Vagina (tissue), 2 donors: ENCODE results near the gene OR5J2. TPM values are rescaled to one million over a fixed set of nuclear protein-coding genes. Genes with fewer than 3 reads are reported as not detected.
"Not testable (repeated sequence)": the region's sequence is repeated elsewhere in the genome, so short reads cannot be mapped to it uniquely, and the experiment has no call there.

Experiments
- DNase-seq, 2 donors: peaks; one replicate each; pipeline ENCODE4 v3.0.0-alpha.2; 2017; ENCODE audit errors: extremely low spot score in 2 of 2
- H3K27ac ChIP-seq: fragments of 200-600 bp; sonication (generic); one replicate; pipeline ENCODE4 v1.5.1; 2019
- H3K27me3 ChIP-seq: fragments of 200-600 bp; sonication (generic); one replicate; pipeline ENCODE4 v1.5.1; 2019
- H3K36me3 ChIP-seq, 2 donors: fragments of 200-600 bp; sonication (generic); one replicate each; pipeline ENCODE4 v1.5.1; 2017 to 2019
- H3K4me1 ChIP-seq: fragments of 200-600 bp; sonication (generic); one replicate; pipeline ENCODE4 v1.5.1; 2019
- H3K4me3 ChIP-seq, 2 donors: fragments of 200-600 bp; sonication (generic); 1 replicate in 1 of 2; 2 replicates in 1 of 2; pipeline ENCODE4 v1.5.1; 2016 to 2019
- H3K9me3 ChIP-seq: fragments of 200-600 bp; sonication (generic); one replicate; pipeline ENCODE4 v1.5.1; 2019
- CTCF ChIP-seq, 3 experiments: fragments of 450-650 bp in 2 of 3; fragments of 200-600 bp in 1 of 3; sonication (generic) in 1 of 3; IDR thresholded peaks; one replicate each; pipeline ENCODE4 v1.5.1; 2017 to 2019; ENCODE audit warnings: antibody characterized with exemption in 3 of 3, mild to moderate bottlenecking in 2 of 3, moderate library complexity in 2 of 3
- POLR2A ChIP-seq, 2 donors: fragments of 450-650 bp; IDR thresholded peaks; one replicate each; pipeline ENCODE4 v1.6.1; 2017; ENCODE audit warnings: antibody characterized with exemption in 2 of 2, mild to moderate bottlenecking in 2 of 2, moderate library complexity in 2 of 2
- POLR2AphosphoS5 ChIP-seq, 2 donors: sonication (generic); formaldehyde crosslinking; IDR thresholded peaks; one replicate each; pipeline ENCODE4 v1.9.0; 2017; ENCODE audit warnings: antibody characterized with exemption in 2 of 2, mild to moderate bottlenecking in 2 of 2, low read depth in 1 of 2; ENCODE audit not compliant: insufficient read depth in 1 of 2
- intact Hi-C: fragments of 100-400 bp; cut with DNase I; formaldehyde crosslinking; loops from one replicate; pipeline ENCODE4 v1.15.1; 2023
- total RNA-seq: library from RNA; depleted of rRNA; stranded (reverse); fragments of >200 nt; gene quantifications from one replicate; pipeline ENCODE4 v1.2.3, GENCODE V29; 2016

OR5J2 gene
- total RNA-seq: not detected

GRCh38 chr11:56176318-56176717 lies at the start of gene OR5J2:
Gene OR5J2, plus strand, starts transcription at chr11:56176618. Its CDS starts 0 bp downstream, at chr11:56176618.
- H3K27ac ChIP-seq: no peak within 1 kb of the TSS
- intact Hi-C loops: no loop called here
- no peaks in the 10 kb centered on the region for H3K27me3 ChIP-seq
- no peak within 1 kb of the TSS for H3K4me3 ChIP-seq
- no peaks in the 10 kb centered on the region for H3K36me3 ChIP-seq
- H3K4me1 ChIP-seq: no peaks in the 10 kb centered on the region
- no peak for TF ChIP-seq POLR2A (IDR thresholded peaks at IDR 0.05)
- no peak for TF ChIP-seq CTCF (IDR thresholded peaks at IDR 0.05)
- no peak for TF ChIP-seq POLR2AphosphoS5 (IDR thresholded peaks at IDR 0.05; ENCODE audit: insufficient read depth in 1 of 2, low read depth in 1 of 2)
- no peaks in the 10 kb centered on the region for H3K9me3 ChIP-seq
- no peak for DNase-seq

- H3K9me3 ChIP-seq: no peaks in the 10 kb centered on the region
- DNase-seq: no peak
- no peak within 1 kb of the TSS for H3K4me3 ChIP-seq
- no peaks in the 10 kb centered on the region for H3K36me3 ChIP-seq
- intact Hi-C loops: no loop called here
- no peaks in the 10 kb centered on the region for H3K27me3 ChIP-seq
- TF ChIP-seq CTCF (IDR thresholded peaks at IDR 0.05) (no peak), POLR2A (IDR thresholded peaks at IDR 0.05) (no peak), POLR2AphosphoS5 (IDR thresholded peaks at IDR 0.05; ENCODE audit: insufficient read depth in 1 of 2, low read depth in 1 of 2) (no peak)
- H3K4me1 ChIP-seq: no peaks in the 10 kb centered on the region
- no peak within 1 kb of the TSS for H3K27ac ChIP-seq
Observed at GRCh38 chr11:56140151-56140661, 36.2 kb upstream of the OR5J2 start, which contains the start of gene OR8J3. Gene OR8J3, minus strand, starts transcription at chr11:56140201. Its CDS starts 2,483 bp downstream, at chr11:56137718.

- H3K27ac ChIP-seq, H3K36me3 ChIP-seq, H3K4me3 ChIP-seq, DNase-seq, H3K4me1 ChIP-seq, H3K27me3 ChIP-seq, H3K9me3 ChIP-seq, intact Hi-C loops: not testable (repeated sequence)
Observed at GRCh38 chr11:56143681-56144080, 32.7 kb upstream of the OR5J2 start.

- H3K9me3 ChIP-seq: no peaks in the 10 kb centered on the region
- H3K36me3 ChIP-seq: no peaks in the 10 kb centered on the region
- TF ChIP-seq CTCF (IDR thresholded peaks at IDR 0.05) (no peak), POLR2AphosphoS5 (IDR thresholded peaks at IDR 0.05; ENCODE audit: insufficient read depth in 1 of 2, low read depth in 1 of 2) (no peak), POLR2A (IDR thresholded peaks at IDR 0.05) (no peak)
- no peak for DNase-seq
- no peak overlapping the region for H3K4me3 ChIP-seq
- H3K4me1 ChIP-seq: no peaks in the 10 kb centered on the region
- H3K27me3 ChIP-seq: no peaks in the 10 kb centered on the region
- H3K27ac ChIP-seq: no peak overlapping the region
- intact Hi-C loops: no loop called here
Observed at GRCh38 chr11:56151376-56151775, 25.0 kb upstream of the OR5J2 start.

- H3K27me3 ChIP-seq: no peaks in the 10 kb centered on the region
- no peak overlapping the region for H3K27ac ChIP-seq
- TF ChIP-seq CTCF (IDR thresholded peaks at IDR 0.05): no peak
- TF ChIP-seq POLR2A (IDR thresholded peaks at IDR 0.05): no peak
- TF ChIP-seq POLR2AphosphoS5 (IDR thresholded peaks at IDR 0.05; ENCODE audit: insufficient read depth in 1 of 2, low read depth in 1 of 2): no peak
- DNase-seq: no peak
- no peaks in the 10 kb centered on the region for H3K9me3 ChIP-seq
- H3K4me3 ChIP-seq: no peak overlapping the region
- H3K36me3 ChIP-seq: no peaks in the 10 kb centered on the region
- intact Hi-C loops: no loop called here
- H3K4me1 ChIP-seq: no peaks in the 10 kb centered on the region
Observed at GRCh38 chr11:56152333-56152732, 24.1 kb upstream of the OR5J2 start.
